Stimulated activated memory B cell treated with anti-CD40 and anti-IgM and Interleukin-4, amounts not matched to agents 10 μg/mL and 1 μg/mL and 100 μg/mL, for 72 hours (primary cell): ENCODE data around the gene EOLA1.
"Not testable (repeated sequence)": the region's sequence is repeated elsewhere in the genome, so short reads cannot be mapped to it uniquely, and the experiment has no call there.

ENCODE experiments used
- ATAC-seq: fragments of 150-1000 bp; cut with Tn5 transposase; 2 replicates; pipeline ENCODE4 v1.10.0; 2021
- H3K27ac Mint-ChIP-seq: one replicate; pipeline ENCODE4 v1.8.0; 2022; ENCODE audit warnings: mild to moderate bottlenecking, mixed read lengths
- H3K27me3 Mint-ChIP-seq: one replicate; pipeline ENCODE4 v1.8.0; 2022; ENCODE audit warnings: mixed read lengths
- H3K36me3 Mint-ChIP-seq: one replicate; pipeline ENCODE4 v1.8.0; 2022; ENCODE audit warnings: mixed read lengths
- H3K4me1 Mint-ChIP-seq: one replicate; pipeline ENCODE4 v1.8.0; 2022; ENCODE audit warnings: mixed read lengths
- H3K4me3 Mint-ChIP-seq: one replicate; pipeline ENCODE4 v1.8.0; 2022; ENCODE audit warnings: mild to moderate bottlenecking, moderate library complexity, mixed read lengths
- H3K9me3 Mint-ChIP-seq: one replicate; pipeline ENCODE4 v1.8.0; 2022; ENCODE audit warnings: mixed read lengths

EOLA1 gene

DNA sequence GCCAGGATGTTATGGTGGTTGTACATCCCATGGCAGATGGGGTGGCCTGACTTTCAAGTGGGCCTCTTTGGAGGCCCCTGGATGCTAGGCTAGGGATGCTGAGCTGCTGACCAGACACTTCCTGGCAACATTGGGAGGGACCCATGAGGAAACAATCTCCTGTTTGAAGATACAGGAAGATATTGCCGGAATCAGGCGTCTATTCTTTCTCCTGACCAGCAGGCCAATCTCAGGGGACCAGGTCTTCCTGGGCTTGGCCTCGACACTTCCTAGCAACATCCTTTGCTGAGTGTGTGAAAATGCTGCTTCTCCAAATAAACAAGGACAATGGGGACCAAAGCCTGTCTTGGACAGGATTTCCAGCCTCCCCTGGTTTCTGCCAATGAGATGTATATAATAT lies 7.0 kb downstream of the EOLA1 start:
- H3K36me3 Mint-ChIP-seq = peaks cover 14% of the 10 kb centered on the region
- not testable (repeated sequence) for ATAC-seq, H3K27me3 Mint-ChIP-seq, H3K4me1 Mint-ChIP-seq, H3K9me3 Mint-ChIP-seq, H3K27ac Mint-ChIP-seq, H3K4me3 Mint-ChIP-seq

DNA sequence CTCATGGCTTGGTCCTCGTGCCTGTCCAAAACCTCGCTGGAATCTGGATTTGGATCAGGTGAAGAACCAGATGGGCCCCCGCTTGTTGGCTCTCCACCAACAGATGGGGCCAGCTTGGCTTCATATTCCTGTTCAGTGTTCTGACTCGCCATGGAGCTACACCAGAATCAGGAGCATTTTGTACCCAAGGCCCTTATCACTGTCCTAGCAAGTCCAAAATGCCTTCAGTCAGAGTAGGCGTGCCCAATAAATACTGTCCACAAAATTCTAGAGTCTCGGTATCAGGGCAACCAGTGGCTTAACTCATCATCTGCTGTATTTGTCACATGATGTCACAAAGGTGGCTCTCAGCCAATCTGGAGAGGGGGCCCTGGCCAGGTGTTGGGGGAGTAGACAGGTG lies 8.9 kb downstream of the EOLA1 start, which contains the start of gene HSFX3:
Gene HSFX3, minus strand, starts transcription at position 224 of the 400 bp plus-strand sequence. Its CDS starts 72 bp downstream, at position 152.
- not testable (repeated sequence) for H3K27me3 Mint-ChIP-seq, H3K4me3 Mint-ChIP-seq, H3K36me3 Mint-ChIP-seq, ATAC-seq, H3K27ac Mint-ChIP-seq, H3K4me1 Mint-ChIP-seq, H3K9me3 Mint-ChIP-seq

DNA sequence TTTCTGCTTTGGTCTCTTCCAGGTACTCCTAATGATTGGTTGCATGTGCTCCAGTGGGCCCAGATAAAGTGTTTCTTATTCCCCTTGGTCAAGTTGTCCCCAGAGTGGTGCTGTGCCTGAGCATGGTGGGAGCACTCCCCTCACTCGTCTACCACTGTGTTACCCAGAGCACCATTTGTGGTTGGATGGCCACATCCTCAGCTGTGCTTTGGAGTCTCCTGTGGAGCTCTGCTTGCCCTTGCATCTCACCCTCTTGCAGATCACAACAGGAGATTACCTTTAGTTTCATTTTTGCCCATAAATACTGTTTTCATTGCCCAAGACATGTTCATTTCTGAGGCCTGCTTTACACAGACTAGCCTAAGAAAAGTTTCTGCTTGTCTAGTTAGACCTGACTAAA lies 9.6 kb downstream of the EOLA1 start:
- H3K4me1 Mint-ChIP-seq, H3K27me3 Mint-ChIP-seq, H3K9me3 Mint-ChIP-seq, H3K4me3 Mint-ChIP-seq, H3K36me3 Mint-ChIP-seq, H3K27ac Mint-ChIP-seq, ATAC-seq: not testable (repeated sequence)

DNA sequence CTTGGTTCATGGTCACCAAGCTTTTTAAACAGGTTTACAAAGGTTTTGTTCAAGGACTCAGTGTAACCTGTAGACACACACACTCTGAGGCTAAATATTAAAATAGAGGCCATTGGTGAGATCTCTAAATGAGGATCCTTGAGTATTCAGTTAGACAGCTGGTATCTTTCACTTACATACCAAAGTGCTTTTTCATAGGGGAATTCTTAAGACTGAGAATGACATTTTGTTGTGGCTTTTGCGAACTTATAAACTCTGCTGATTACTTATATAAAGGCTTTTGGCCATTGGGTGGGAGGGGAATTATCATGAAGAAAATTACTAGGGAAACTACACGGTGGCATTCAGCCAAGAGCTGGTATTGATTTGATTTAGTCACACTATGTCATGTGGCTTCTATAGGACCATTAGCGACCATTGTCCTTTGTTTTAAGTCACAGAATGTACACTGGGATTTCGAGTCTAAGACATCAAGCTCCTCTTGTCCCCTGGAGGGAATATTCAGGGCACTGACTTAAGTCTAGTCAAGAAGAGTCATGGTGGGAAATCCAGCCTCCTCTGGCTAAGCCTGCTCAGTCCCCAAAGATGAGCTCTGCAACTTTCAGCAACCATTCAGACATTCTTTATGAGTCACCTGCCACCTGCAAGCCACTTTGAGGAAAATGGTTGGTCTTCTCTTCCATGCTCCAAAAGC lies 10.6 kb downstream of the EOLA1 start:
- peak; percentile 79 for ATAC-seq
- H3K27ac Mint-ChIP-seq, H3K4me3 Mint-ChIP-seq, H3K9me3 Mint-ChIP-seq, H3K4me1 Mint-ChIP-seq, H3K27me3 Mint-ChIP-seq, H3K36me3 Mint-ChIP-seq: not testable (repeated sequence)

DNA sequence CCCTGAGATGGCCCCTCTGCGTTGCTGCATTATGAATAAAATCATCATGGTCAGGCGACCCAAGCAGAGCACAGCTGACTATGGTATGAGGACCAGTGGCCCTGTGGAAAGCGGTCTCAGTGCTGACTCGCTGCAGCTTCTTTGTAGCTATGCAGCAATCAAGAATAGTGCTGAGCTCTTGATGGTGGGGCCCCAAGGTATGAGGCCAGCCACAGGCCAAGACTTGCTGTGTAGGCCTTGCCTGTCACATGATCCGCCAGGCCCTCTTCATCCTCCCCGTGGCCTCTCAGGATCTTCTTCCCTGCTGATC lies 11.1 kb downstream of the EOLA1 start:
- H3K4me3 Mint-ChIP-seq, H3K36me3 Mint-ChIP-seq, H3K4me1 Mint-ChIP-seq, H3K27ac Mint-ChIP-seq, ATAC-seq, H3K9me3 Mint-ChIP-seq, H3K27me3 Mint-ChIP-seq: not testable (repeated sequence)

DNA sequence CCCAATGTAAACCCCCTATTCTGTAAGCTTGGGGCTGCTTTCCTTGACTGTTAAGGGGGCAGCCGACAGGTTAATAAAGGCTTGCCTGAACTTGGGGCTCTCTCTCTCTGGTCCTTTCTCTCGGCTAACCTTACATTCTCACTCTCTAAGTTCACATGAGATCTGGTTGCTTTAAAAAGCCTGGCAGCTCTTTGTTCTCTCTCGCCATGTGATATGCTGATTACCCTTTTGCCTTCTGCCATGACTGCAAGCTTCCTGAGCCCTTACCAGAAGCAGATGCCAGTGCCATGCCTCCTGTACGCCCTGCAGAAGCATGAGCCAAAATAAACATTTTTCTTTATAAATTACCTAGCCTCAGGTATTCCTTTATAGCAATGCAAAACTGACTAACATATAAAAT lies 14.4 kb downstream of the EOLA1 start:
- not testable (repeated sequence) for H3K4me3 Mint-ChIP-seq, H3K27me3 Mint-ChIP-seq, ATAC-seq, H3K4me1 Mint-ChIP-seq, H3K27ac Mint-ChIP-seq, H3K9me3 Mint-ChIP-seq, H3K36me3 Mint-ChIP-seq

DNA sequence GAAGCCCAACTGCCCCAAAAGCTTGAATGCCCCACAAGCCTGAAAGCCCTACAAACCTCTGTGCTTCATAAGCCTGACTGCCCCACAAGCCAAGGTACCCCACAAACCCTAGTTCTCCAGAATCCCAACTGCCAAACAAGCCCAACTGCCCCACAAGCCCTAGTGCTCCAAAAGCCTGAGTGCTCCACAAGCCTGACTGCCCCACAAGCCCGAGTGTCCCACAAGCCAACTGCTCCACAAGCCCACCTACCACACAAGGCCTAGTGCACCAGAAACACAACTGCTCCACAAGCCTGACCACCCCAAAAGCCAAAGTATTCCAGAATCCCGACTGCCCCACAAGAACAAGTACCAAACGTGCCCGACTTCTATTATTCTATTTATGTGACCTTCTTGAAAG lies 22.5 kb downstream of the EOLA1 start:
- no peaks in the 10 kb centered on the region for H3K4me1 Mint-ChIP-seq
- no peak for ATAC-seq
- no peak overlapping the region for H3K4me3 Mint-ChIP-seq
- no peak overlapping the region for H3K27ac Mint-ChIP-seq
- H3K27me3 Mint-ChIP-seq = no peaks in the 10 kb centered on the region
- H3K36me3 Mint-ChIP-seq = no peaks in the 10 kb centered on the region
- no peaks in the 10 kb centered on the region for H3K9me3 Mint-ChIP-seq

DNA sequence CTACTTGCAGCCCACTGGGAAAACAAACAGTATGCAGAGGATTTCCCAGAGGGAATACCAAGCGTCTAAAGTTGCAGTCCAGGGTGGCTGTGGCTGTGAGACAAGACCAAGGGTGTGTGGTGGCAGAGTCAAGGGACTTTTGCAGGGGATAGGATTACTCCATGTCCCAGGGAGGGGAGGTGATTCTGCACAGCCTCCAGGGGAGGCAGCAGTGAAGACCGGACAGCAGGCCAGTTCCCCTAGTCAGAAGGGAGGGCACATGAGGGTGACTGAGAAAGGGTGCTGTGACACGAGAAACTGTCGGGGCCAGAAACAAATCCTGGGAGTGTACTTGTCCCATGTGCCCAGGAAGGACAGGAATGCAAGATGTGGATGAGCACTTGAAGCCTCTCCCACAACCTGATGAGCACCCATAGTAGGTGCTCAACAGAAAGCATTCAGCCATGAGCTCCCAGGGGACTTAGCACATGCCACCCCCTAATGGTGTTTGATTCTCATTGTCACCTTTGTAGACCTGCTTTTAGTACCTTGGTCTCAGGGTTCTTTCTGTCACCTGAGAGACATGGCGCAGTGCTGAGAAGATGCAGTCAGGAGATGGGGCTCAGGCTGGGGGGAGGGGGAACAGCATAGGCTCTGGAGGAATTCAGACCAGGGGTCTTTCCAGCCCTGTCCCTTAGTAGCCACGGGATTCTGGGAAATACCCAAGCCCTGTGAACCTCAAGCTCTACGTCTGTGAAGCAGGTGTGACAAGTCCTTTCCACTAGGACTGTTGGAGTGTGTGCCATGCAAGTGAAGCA lies 27.0 kb downstream of the EOLA1 start:
- Mint-ChIP-seq H3K4me1 (no peaks in the 10 kb centered on the region), H3K36me3 (no peaks in the 10 kb centered on the region), H3K27me3 (no peaks in the 10 kb centered on the region), H3K4me3 (no peak overlapping the region), H3K9me3 (no peaks in the 10 kb centered on the region), H3K27ac (no peak overlapping the region)
- no peak for ATAC-seq

DNA sequence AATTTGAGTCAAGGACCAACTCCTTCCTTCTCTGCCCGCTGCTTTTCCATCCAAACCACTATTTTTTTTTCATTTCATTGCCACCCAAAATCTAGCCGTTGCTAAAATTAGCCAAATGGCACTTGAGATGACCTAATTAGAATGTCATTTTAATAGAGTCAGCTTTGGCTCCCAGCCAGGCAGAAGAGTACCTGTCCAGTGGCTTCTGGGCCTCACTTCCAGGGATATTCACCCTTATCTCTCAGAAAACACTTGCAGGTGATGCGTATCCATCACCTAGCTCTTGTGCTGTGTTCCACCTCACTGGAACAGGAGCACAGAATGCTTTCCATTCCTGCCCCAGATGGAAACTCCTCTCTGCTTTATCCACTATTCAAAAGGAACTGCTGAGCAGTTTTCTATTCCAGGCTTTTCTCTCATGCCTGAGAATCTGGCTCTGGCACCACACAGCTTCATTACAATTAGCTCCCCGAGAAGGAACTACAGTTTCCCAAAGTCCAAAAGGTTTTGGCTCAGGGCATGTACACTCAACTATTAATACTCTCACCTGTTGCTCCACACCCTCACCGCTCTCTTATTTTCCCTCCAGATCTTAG lies 28.0 kb downstream of the EOLA1 start:
- Mint-ChIP-seq H3K36me3 (no peaks in the 10 kb centered on the region), H3K27me3 (no peaks in the 10 kb centered on the region), H3K4me3 (no peak overlapping the region), H3K27ac (no peak overlapping the region), H3K9me3 (no peaks in the 10 kb centered on the region), H3K4me1 (no peaks in the 10 kb centered on the region)
- ATAC-seq = no peak

DNA sequence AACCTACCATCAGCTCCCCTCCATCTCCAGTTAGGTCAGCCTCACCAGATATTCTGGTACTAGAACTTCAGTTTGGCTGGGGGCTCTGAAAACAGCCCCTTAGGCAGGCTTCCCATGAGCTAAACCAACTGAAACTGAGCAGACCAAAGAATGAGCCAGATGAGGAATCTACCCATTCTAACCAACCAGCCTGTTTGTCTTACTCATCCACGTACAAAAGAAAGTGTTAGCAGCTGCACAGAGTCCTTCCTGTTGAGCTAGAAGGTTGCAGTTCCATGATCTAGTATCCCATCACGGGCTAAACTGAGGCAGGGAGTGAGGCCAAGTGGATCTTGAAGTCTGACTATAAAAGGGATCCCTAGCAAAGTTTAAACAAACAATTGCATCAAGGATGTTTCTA lies 29.0 kb downstream of the EOLA1 start:
- Mint-ChIP-seq H3K4me1 (no peaks in the 10 kb centered on the region), H3K27ac (no peak overlapping the region), H3K4me3 (no peak overlapping the region), H3K27me3 (no peaks in the 10 kb centered on the region), H3K9me3 (no peaks in the 10 kb centered on the region), H3K36me3 (no peaks in the 10 kb centered on the region)
- no peak for ATAC-seq

DNA sequence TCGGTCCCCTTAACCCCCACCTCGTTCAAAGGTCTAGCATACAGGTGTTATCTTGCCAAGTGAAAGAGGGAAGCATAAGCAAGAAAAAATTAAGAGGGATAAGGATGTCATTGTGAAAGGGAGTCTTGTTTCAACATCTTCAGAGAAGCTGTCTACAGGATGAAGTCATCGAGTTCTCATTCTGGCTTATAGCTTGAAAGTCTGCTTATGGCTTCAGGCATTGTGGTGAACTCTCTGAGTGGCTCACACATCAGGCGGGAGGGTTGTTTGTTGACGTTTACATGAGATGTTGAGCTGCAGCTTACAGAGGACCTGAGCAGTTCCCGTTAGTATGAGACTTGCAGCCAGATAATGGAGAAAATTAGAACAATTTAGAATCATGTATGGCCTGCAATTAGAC lies 29.9 kb downstream of the EOLA1 start:
- H3K36me3 Mint-ChIP-seq = no peaks in the 10 kb centered on the region
- no peak for ATAC-seq
- H3K9me3 Mint-ChIP-seq = no peaks in the 10 kb centered on the region
- no peaks in the 10 kb centered on the region for H3K4me1 Mint-ChIP-seq
- H3K4me3 Mint-ChIP-seq = no peak overlapping the region
- H3K27ac Mint-ChIP-seq = no peak overlapping the region
- H3K27me3 Mint-ChIP-seq = no peaks in the 10 kb centered on the region

DNA sequence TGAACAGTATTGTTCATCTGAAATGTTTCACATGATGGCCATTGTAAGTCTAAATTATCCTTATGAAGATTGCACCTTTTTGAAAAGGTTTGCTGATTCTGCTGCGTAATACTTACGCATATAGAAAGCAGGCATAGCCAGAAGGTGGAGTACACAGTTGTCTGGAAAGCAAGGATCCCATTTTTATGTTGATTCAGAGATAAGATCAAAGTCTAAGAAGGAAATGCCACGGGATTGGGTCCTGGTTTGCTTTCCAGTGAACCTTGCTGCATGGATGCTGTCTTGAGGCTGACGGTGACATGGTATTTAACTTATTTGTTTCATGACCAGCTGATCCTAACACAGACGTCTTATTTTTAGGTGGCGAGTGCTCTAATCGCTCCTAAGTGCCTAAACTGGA lies 31.0 kb downstream of the EOLA1 start:
- Mint-ChIP-seq H3K4me1 (no peaks in the 10 kb centered on the region), H3K36me3 (no peaks in the 10 kb centered on the region), H3K9me3 (no peaks in the 10 kb centered on the region), H3K27ac (no peak overlapping the region), H3K4me3 (no peak overlapping the region), H3K27me3 (no peaks in the 10 kb centered on the region)
- ATAC-seq = no peak

DNA sequence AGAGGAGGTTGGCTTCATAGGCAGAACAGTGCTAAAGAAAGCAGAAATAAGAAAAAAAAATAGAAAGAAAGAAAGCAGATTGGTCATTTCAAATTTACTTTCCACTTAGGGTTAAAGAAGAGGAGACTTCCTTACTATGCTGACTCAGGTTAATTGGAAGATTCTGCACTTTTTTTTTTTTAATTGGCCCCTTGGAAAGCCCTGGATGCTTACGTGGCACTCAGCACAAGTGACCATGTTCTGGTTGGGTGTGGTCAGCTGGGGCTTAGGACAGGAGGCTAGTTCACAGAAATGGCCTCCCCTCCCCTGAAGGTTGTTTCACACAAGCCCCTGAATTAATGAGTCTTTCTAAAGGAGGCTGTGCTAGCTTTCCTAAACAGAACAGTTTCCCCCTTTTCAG lies 31.9 kb downstream of the EOLA1 start:
- H3K4me3 Mint-ChIP-seq = no peak overlapping the region
- H3K4me1 Mint-ChIP-seq = no peaks in the 10 kb centered on the region
- no peaks in the 10 kb centered on the region for H3K27me3 Mint-ChIP-seq
- no peak for ATAC-seq
- no peaks in the 10 kb centered on the region for H3K9me3 Mint-ChIP-seq
- H3K36me3 Mint-ChIP-seq = no peaks in the 10 kb centered on the region
- no peak overlapping the region for H3K27ac Mint-ChIP-seq

DNA sequence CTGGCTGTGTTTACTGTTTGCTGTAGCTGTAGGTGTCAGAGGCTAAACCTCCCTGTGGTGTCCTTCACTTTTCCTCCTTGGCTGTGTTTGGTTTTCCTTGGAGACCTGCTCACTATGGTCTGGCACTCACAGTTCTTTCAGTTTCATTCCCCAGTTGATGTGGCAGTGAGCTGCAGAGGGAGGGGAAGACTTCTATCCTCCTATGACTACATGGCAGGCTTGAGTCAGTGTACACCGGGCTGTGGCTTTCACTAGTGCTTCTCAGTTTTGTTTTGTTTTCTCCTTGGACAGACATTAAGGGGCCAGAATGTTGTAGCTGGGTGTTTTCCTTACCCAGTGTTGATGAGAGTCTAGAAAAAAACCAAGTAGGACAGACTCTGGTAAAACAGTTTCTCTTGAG lies 32.6 kb downstream of the EOLA1 start:
- not testable (repeated sequence) for H3K27me3 Mint-ChIP-seq, H3K4me1 Mint-ChIP-seq, H3K27ac Mint-ChIP-seq, H3K4me3 Mint-ChIP-seq, H3K9me3 Mint-ChIP-seq, H3K36me3 Mint-ChIP-seq
- ATAC-seq = peak; percentile 91

DNA sequence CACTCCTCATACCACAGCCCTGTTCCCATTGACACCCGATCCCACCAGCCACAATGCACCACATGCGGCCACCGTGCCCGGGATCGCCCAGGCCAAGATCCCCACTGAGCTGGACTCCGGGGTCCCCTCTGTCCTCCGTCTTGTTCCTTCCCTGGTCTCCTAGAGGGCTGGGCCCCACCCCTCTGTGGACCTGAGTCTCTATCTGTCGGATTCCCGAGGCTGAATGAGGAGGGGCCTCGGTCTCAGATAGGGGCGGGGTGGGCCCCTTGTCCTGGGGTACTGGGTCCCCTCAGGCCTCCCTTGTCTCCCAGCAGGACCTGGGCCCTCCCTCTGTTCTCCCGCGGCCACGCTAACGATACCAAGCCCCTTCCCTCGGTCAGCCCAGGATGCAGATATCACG lies 44.8 kb downstream of the EOLA1 start:
- H3K4me3 Mint-ChIP-seq, H3K36me3 Mint-ChIP-seq, H3K9me3 Mint-ChIP-seq, H3K27me3 Mint-ChIP-seq, H3K27ac Mint-ChIP-seq, H3K4me1 Mint-ChIP-seq, ATAC-seq: not testable (repeated sequence)

DNA sequence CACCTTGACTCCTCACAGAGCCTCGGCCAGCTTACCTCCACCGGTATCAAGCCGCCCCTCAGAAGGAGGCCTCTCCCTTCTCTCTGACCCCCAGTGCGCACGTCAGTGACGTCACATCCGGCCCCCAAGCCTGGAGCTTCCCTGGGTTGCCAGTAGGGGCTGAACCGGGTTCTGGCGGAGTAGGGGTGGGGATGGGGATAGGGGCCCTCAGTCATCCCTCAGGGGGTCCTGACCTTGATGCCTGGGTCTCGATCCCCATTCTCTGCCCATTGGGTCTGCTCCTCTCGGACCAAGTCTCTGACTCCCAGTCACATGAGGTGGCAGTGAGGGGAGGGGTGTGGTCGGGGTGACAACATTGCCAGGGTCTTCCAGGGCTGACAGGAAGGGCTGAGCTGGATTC lies 46.5 kb downstream of the EOLA1 start, which contains the start of gene MAGEA9B:
Gene MAGEA9B, minus strand, starts transcription at position 101 of the 400 bp plus-strand sequence. CDS start 4,280 bp downstream, outside the sequence.
- not testable (repeated sequence) for H3K4me1 Mint-ChIP-seq

More for the DNA sequence above, 46.5 kb downstream of the EOLA1 start, which contains the start of gene MAGEA9B:
- H3K36me3 Mint-ChIP-seq, ATAC-seq, H3K27ac Mint-ChIP-seq, H3K4me3 Mint-ChIP-seq, H3K9me3 Mint-ChIP-seq, H3K27me3 Mint-ChIP-seq: not testable (repeated sequence)
